Activated gamma-delta T cell (primary cell): ENCODE results near the gene STX3.

Source experiments
- DNase-seq: peaks from one replicate; lab custom pipeline; 2025; lab: John Stamatoyannopoulos, UW
- total RNA-seq, 2 donors: gene quantifications; one replicate each; lab custom pipeline; 2026; lab: John Stamatoyannopoulos, UW

The STX3 gene
- total RNA-seq = 26.3 to 28.1 reads per million in 2 donors

GRCh38 chr11:59754859-59755700 lies at the start of gene STX3:
Gene STX3, plus strand, starts transcription at chr11:59755376. Its CDS starts 230 bp downstream, at chr11:59755606.
- peak; percentile 56 for DNase-seq

- DNase-seq = no peak
Observed at GRCh38 chr11:59706518-59707285, 48.5 kb upstream of the STX3 start.

DNA sequence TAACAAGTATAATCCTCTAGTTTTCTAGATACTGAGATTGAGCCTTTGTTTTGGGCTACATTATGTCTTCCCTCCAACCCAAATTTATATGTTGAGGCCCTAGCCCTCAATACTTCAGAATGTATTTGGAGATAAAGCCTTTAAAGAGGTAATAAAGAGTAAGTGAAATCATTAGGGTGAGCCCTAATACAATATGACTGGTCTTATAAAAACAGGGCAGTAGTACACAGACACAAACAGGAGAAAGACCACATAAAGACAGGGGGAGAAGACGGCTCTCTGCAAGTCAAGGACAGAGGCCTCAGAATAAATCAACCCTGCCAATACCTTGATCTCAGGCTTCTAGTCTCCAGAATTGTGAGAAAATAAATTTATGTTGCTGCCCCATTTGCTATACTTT lies 47.8 kb upstream of the STX3 start:
- DNase-seq = no peak

DNA sequence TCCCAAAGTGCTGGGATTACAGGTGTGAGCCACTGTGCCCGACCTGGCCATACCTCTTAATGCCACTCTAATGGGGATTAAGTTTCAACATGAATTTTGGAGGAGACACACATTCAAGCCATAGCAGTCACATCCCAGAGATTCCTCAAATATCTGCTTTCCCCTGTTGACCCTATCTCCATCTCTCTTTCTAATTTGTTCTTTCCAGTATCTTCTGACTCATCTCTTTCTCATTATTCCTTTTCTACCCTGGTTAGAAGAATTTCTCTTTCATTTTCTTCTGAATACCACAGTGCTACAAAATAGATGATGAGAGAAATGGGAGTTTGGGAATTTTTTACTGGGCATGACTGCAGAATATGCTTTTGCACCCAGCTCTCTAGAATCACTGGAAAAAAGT lies 46.6 kb upstream of the STX3 start:
- DNase-seq = no peak

DNA sequence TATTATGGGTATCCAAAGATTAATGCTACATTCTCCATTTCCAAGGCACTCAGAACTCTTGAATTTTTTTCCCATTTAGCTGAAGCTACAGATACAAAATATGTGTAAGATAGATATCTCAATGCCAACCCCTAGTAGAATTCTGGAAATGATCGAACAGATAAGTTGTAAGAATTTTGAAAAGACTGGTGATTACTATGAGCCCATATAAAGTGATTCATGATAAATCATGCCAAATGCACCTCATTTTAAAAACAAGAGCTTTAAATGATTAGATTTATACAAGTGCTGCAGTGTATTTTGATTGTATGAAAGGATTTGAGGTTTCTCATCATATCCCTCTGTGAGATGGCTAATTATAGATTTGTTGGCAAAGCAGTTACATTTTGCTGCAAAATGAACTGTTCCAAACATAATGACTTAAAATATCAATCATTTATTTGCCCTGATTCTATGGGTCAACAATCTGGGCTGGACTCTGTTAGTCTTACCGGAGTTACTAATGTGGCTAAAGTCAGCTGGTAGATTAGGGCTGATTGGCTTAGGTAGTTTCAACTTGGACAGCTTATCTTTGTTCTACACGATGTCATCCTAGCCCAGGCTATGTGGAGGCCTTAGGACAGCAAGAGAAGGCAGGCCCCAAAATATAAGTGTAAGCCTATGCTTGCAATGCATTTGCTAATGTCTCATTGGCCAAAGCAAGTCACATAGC lies 44.9 kb upstream of the STX3 start:
- DNase-seq = no peak

GRCh38 chr11:59713745-59714144 lies 41.4 kb upstream of the STX3 start, which contains the start of gene OR10V1:
Gene OR10V1, minus strand, starts transcription at chr11:59713845. Its CDS starts 0 bp downstream, at chr11:59713845.
- DNase-seq = no peak

DNA sequence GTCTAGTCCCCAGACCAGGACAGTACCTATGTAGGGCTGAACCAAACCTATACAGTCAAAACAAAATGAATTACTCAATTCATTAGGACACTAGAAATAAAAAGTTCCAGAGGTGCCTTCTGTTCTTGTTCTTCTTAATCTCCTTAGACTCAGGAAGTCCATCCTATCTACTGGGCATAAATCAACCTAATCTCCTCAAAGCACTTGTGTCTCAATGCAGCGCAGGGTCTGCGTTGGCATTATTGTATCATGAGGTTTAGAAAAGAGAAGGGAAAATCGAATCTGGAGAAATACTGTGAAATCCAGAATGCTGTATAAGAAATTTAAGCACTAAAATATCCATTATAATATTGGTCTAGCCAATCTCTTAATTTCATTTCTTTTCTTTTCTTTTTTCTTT lies 39.1 kb upstream of the STX3 start:
- DNase-seq = no peak

DNA sequence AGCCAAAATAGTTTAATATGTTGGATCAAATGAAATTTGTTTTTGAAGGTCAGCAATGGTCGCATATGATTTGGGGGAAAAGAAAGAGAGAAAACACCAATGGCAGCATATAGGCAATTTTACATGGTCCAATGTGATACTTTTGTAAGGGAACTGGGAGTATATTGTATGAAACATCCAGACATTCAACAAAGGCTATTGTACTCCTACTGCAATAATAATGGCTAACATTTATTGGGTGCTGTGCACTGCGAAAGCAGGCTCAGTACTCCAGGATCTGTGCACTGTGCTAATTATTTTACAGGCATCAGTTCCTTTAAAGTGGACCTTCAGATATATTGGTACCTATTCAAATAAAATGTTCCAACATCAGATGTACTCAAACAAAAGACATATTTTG lies 35.6 kb upstream of the STX3 start:
- no peak for DNase-seq

DNA sequence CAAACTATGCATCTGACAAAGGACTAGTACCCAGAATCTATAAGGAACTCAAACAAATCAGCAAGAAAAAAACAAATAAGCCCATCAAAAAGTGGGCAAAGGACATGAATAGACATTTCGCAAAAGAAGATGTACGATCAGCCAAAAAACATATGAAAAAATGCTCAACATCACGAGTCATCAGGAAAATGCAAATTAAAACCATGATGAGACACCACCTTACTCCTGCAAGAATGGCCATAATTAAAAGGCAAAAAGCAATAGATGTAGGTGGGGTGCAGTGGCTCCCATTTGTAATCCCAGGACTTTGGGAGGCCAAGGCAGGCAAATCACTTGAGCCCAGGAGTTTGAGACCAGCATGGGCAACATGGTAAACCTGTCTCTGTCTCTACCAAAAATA lies 31.1 kb upstream of the STX3 start:
- no peak for DNase-seq

- DNase-seq = no peak
Observed at GRCh38 chr11:59727426-59727825, 27.8 kb upstream of the STX3 start.

DNA sequence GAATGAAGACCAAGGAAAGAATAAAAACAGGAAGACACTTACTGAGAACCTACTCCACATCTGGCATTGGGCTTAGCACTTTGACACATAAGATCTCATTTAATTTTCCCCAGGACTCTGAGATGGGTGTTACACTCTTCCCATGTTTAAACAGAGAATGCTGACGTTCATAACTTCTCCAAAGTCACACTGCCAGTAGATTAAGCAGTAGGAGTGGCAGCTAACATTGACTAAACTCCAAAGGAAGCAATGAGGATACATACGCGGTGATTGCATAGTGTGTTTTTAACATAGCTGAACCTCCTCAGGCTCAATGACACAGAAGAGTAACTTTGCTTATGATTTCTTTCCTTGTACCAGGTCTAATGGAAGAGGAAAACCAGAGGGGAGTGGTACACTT lies 27.0 kb upstream of the STX3 start:
- DNase-seq = no peak

DNA sequence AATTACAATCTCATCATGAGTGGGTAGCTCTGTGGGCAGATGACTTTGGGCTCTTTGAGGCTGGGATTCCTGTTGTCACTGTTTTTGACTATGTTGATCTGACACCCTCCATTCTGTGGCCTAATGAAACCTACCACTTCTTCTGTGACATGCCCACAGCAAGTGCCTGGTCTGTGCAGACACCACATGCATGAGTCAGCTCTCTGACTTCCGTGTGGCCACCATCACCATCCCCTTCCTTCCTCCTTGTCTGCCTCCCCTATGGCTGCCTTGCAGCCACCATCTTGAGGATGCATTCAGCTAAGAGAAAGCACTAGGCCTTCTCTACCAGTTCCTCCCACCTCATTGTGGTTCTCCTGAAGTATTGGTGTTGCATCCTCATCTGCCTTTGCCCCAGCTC lies 26.3 kb upstream of the STX3 start:
- DNase-seq = no peak

GRCh38 chr11:59729834-59730233 lies 25.3 kb upstream of the STX3 start:
- DNase-seq = no peak

DNA sequence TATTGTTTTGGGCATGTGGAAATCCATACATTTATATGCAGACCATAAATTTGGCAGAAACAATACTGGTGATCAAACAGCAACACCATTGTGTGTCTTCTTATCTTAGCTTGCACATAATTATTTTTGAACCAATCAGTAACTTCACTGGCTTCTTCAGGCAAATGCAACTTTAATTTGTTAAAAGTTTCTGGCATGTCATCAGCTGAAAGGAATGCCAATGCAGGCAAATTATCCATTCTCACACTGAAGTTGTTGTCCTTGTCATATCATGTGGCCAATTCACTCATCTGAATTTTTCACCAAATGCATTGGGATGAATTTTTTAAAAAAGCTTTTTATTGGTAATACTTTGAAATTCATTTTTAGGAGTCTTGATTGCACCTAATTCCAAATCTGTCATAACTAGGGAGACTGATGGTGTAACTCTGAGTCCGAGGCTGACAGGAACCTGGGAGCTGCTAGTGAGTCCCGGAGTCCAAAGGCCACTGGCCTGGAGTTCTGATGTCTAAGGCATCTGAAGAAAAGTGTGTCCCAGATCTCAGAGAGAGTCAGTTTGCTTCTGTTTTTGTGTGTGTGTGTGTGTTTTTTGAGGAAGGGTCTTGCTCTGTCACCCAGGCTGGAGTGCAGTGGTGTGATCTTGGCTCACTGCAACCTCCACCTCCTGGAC lies 24.1 kb upstream of the STX3 start:
- DNase-seq = no peak

DNA sequence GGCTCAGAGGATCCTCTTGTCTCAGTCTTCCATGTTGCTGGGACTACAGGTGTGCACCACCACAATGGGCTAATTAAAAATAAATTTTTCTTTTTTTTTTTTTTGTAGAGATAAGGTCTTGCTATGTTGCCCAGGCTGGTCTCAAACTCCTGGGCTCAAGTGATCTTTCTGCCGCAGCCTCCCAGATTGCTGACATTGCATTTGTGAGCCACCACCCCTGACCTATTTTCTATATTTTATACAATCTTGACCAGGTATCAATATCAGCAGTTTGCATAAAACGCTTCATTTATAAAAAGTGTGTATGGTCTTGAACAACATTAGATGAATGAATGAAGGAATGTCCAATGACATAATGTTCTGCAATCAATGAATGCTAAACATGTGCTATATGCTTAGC lies 9.1 kb upstream of the STX3 start:
- no peak for DNase-seq

DNA sequence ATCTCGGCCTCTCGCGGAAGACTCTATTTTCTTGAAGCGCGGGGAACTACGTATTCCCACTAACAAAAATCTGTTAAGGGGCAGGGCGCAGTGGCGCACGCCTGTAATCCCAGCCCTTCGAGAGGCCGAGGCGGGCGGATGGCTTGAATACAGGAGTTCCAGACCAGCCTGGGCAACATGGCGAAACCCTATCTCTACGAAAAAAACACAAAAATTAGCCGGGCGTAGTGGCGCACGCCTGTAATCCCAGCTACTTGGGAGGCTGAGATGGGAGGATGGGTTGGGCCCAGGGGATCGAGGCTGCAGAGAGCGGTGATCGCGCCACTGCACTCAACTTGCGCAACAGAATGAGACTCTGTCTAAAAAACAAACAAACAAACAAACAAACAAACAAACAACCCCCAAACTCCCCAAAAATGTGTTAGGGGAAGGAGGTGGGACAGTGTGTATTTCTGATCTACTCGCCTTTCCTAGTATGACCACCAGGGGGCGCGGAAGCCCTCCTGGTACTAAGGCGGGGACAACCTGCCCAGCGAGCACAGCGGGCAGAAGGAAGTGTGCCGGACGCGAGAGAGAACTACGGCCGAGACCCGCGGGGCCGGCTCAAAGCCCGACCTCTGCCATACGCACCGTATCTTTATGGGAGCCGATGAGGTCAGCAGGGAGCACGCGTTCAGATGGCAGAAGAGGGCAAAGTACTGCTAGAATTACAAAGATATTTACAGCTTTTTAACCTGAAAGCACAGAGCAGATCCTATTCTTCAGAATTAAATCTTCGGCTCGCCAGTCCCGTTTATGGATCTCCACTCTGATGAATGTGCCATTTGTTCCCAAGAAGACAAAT lies 1.3 kb upstream of the STX3 start:
- DNase-seq = peak; percentile 19

DNA sequence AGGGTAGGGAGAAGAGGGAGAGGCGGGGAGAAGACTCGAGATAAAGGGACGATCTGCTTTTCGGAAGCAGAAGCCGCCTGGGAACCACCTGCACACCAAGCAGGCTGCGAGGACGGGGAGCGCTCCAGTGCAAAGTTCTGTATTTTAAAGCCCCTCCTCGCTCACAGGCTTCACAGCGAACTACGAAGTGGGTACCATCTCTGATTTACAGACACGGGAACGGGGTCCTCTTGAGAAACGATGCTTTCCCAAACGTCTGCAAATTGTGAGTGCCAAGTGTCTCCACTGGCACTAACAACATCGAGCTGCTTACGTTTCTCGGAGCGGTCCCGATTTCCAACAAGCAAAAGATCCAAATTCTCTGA lies 700 bp upstream of the STX3 start:
- no peak for DNase-seq

DNA sequence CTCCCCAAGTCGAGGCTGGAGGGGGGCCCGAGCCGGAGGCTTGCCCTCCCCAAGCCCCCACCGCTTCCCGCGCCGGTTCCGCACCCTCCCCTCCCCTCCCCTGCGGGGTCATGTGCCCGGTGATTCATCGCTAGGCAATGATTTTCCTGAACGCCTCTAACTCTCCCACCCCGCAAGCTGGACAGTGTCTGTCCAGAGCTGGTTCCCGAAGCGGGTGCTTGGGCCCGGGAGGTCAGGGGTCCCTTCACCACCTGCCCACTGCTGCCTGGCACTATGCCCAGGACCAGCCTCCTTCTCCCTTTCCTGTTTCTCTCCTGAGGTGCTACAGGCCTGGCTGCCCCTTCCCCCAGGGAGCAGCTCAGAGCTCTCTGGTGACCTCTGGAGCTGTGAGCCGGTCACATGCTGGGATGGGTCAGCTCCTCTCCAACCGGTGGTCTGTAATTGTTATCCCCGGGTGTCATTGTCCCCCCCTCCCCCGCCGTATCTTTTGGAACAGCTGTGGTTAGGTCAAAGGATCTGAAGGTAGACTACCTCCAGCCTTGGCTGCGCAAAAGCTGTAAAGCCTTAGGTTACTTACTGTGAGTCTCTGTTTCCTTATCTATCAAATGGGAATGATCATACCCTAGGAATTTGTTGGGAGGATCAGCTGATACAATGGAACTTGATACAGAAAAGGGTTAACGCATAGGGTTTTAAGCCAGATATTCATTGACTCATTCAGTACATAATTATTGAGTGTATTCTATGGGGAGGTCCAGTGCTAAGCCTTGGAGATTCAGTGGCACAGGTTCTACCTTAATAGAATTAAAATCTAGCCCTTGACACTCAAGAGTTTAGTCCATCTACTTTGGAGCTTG lies 753 bp downstream of the STX3 start:
- peak; percentile 38 for DNase-seq

GRCh38 chr11:59756558-59756840 lies 1.3 kb downstream of the STX3 start:
- DNase-seq = no peak

DNA sequence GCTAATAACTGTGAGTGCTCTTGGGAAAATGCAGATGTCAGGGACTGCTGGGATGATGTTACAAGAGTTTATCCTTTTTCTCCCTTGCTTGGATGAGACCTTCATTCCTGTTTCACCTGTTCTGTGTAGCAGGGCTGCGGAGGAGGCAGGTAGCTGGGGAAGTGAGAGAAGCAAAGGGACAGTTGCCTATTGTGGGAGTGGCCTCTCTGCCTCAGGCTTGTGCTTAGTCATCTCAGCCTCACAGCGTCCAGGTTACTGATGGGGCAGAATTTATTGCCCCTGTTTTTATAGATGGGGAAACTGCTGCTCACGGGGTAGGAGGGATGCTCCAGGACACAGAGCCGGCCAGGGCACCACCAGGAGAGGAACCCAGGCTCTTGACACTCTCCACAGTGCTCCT lies 1.7 kb downstream of the STX3 start:
- no peak for DNase-seq
